Adrenal gland (tissue), 12 donors: ENCODE results near the gene BTBD7. TPM values are rescaled to one million over a fixed set of nuclear protein-coding genes. Genes with fewer than 3 reads are reported as not detected.

Experiments used
- DNase-seq, 7 donors: peaks; one replicate each; pipeline ENCODE4 v3.0.0-alpha.2; 2019 to 2020
- H3K27ac ChIP-seq, 5 donors: fragments of 200-600 bp; sonication (generic) in 4 of 5; 1 replicate in 3 of 5; 2 replicates in 2 of 5; pipeline versions ENCODE4 v1.5.1 to v1.8.0; 2016 to 2020; ENCODE audit warnings: mild to moderate bottlenecking in 1 of 5
- H3K27me3 ChIP-seq: fragments of 200-600 bp; 2 replicates; pipeline ENCODE4 v1.8.0; 2021
- H3K36me3 ChIP-seq, 2 donors: fragments of 200-600 bp; replicated peaks in 1 of 2; 1 replicate in 1 of 2; 2 replicates in 1 of 2; pipeline versions ENCODE4 v1.5.1 to v1.8.0; 2018 to 2022
- H3K4me1 ChIP-seq, 2 donors: fragments of 200-600 bp; replicated peaks in 1 of 2; 1 replicate in 1 of 2; 2 replicates in 1 of 2; pipeline versions ENCODE4 v1.5.1 to v1.8.0; 2018 to 2021
- H3K4me3 ChIP-seq, 4 donors: fragments of 200-600 bp; sonication (generic) in 3 of 4; one replicate each; pipeline ENCODE4 v1.5.1; 2016 to 2018
- H3K9me3 ChIP-seq, 3 donors: fragments of 200-600 bp; sonication (generic) in 1 of 3; replicated peaks in 1 of 3; 1 replicate in 2 of 3; 2 replicates in 1 of 3; pipeline versions ENCODE4 v1.5.1 to v1.8.0; 2016 to 2021
- POLR2A ChIP-seq, 2 donors: fragments of 450-650 bp; IDR thresholded peaks; one replicate each; pipeline ENCODE4 v1.6.1; 2017; ENCODE audit warnings: antibody characterized with exemption in 2 of 2, mild to moderate bottlenecking in 2 of 2, moderate library complexity in 1 of 2
- WGBS, 4 donors: extraction: QIAGEN DNeasy Blood & Tissue Kit in 2 of 4; methylation state at CpG; one replicate each; pipeline versions ENCODE4 v1.1.5 to v1.1.7; 2013 to 2017; 5-methylcytosine and 5-hydroxymethylcytosine counted together
- intact Hi-C, 2 donors: fragments of 100-400 bp; cut with DNase I; formaldehyde crosslinking; loops; one replicate each; pipeline versions ENCODE4 v1.14.1 to v1.15.0; 2022 to 2023
- polyA plus RNA-seq, 3 donors: library from polyadenylated mRNA; stranded (reverse); fragments of 200-250 nt in 2 of 3; fragments of 350-450 nt in 1 of 3; fragmentation: Illumina TruSeq in 1 of 3; extraction: RNeasy Lipid Tissue Mini Kit (QIAGEN cat#74804) in 1 of 3; gene quantifications; one replicate each; pipeline ENCODE4 v1.2.3, GENCODE V29; 2013 to 2014
- total RNA-seq, 9 donors: library from RNA; depleted of rRNA in 4 of 9; stranded (reverse); fragments of >200 nt in 4 of 9; fragments of 120-200 nt in 1 of 9; fragmentation: NEBNext Ultra II Directional in 1 of 9; extraction: Animal tissue kit (Norgen Biotek cat#: 25700) in 1 of 9; gene quantifications; one replicate each; pipeline versions ENCODE4 v1.1.0 to v1.2.4, GENCODE V29; 2013 to 2023
- TF ChIP-seq, protein P1 (sequence below), 6 experiments: fragments of 450-650 bp in 4 of 6; fragments of 200-600 bp in 2 of 6; sonication (generic) in 1 of 6; IDR thresholded peaks; 1 replicate in 5 of 6; 2 replicates in 1 of 6; pipeline versions ENCODE4 v1.5.1 to v1.8.0; 2016 to 2021; ENCODE audit warnings: antibody characterized with exemption in 6 of 6, mild to moderate bottlenecking in 2 of 6, moderate library complexity in 1 of 6
- donor health status: healthy with polysubstance abuse.
- donor health status: Bipolar disorder and iron deficiency.
- donor health status: DM: yes; HTN: yes; CAD: no.
- donor health status: DM: no; HTN: no; CAD: no.
- donor health status: DM: no; HTN: no; CAD: no.
- donor health status: DM: yes; HTN: yes; CAD: no.

The BTBD7 gene
- total and polyA plus RNA-seq, 12 donors, result 7.4 to 41.0 (median 17.4) TPM

DNA sequence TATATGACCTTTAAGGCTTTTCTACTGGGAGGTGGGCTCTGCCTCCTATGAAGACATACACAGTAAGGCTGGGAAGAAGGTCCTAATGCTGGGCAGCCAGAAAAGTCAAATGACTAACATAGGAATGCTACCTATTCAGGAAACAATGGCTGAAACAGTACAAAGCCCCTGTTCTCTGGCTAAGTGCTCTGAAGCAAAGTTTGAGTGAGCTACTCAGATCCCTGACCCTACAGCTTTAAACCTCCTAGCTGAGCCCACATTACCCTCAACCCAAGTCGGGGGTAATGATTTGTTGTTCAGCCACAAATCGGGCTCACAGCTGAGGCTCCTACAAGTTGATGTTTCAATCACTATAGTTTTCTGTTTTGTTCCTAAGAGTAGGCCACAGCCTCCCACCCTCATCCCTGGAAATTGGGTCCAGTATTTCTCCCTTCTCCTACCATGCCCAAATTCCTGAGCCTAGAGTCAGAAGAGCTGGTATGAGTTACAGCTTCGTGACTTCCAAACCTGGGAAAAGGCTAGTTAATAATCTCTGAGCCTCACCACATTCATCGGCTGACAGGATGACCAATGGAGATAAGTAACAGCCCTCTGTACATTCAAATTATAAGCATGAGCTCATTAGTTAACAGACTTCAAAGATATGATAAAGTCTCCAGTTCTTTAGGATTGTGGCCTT is 46.5 kb downstream of the BTBD7 start:
- TF ChIP-seq, protein P1, sequence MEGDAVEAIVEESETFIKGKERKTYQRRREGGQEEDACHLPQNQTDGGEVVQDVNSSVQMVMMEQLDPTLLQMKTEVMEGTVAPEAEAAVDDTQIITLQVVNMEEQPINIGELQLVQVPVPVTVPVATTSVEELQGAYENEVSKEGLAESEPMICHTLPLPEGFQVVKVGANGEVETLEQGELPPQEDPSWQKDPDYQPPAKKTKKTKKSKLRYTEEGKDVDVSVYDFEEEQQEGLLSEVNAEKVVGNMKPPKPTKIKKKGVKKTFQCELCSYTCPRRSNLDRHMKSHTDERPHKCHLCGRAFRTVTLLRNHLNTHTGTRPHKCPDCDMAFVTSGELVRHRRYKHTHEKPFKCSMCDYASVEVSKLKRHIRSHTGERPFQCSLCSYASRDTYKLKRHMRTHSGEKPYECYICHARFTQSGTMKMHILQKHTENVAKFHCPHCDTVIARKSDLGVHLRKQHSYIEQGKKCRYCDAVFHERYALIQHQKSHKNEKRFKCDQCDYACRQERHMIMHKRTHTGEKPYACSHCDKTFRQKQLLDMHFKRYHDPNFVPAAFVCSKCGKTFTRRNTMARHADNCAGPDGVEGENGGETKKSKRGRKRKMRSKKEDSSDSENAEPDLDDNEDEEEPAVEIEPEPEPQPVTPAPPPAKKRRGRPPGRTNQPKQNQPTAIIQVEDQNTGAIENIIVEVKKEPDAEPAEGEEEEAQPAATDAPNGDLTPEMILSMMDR (IDR thresholded peaks at IDR 0.05), result no peak
- no peak for TF ChIP-seq POLR2A (IDR thresholded peaks at IDR 0.05)
- Histone ChIP-seq H3K4me3 (no peak overlapping the region), H3K36me3 (no peaks in the 10 kb centered on the region), H3K27me3 (no peaks in the 10 kb centered on the region), H3K9me3 (no peaks in the 10 kb centered on the region), H3K4me1 (peaks cover 0 to 26% of the 10 kb centered on the region in 2 donors), H3K27ac (no peak overlapping the region)
- DNase-seq, result no peak
- intact Hi-C loops, result no loop called here
- WGBS, 4 donors, result 92 to 98% (median 97%) methylated on average over 4 of the region's 4 CpGs

DNA sequence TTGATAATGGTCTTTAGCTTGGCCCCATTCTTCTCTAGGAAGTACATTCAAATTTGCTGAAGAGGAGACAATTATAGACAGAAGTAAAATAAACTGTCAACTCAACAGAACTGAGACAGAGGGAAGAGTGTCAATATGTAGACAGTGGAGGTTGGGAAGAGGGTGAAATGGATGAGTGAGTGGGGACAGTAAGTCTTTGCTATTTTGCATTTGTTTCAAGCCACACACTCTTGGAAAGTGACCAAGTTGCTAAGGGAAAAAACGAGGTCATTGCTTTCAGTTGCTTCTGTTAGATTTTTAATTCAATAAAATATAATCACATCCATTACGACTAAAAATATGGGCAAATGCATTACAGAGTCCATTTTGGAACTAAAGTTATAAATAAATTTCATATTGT is 47.8 kb downstream of the BTBD7 start:
- peak in 1 of 7 donors; percentile 26 for DNase-seq
- no peaks in the 10 kb centered on the region for H3K9me3 ChIP-seq
- intact Hi-C loops, result no loop called here

DNA sequence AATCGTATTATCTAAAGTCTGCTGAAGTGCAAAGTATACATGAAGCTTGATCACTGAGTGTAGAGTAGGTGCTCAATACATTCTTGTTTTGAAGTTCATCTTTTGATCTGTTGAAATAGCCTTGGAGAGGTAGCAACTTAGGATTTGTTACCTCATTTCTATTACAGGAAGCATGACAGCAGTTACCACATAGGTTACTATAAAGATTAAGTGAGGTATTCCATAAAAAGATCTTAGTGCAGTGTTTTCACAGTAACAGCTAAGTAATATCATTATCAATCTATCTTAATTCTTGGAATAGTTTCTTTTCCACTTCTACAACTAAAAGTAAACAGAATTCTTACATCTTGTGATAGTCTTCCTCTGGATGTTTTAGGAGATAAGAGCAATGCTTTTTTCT is 50.9 kb downstream of the BTBD7 start:
- 83 to 94% (median 93%) methylated on average over 1 of the region's 1 CpG for WGBS, 4 donors
- no peak for DNase-seq
- intact Hi-C loops, result no loop called here
- TF ChIP-seq, protein P1 (IDR thresholded peaks at IDR 0.05), result no peak
- TF ChIP-seq POLR2A (IDR thresholded peaks at IDR 0.05), result no peak
- Histone ChIP-seq H3K27me3 (no peaks in the 10 kb centered on the region), H3K4me3 (no peak overlapping the region), H3K9me3 (no peaks in the 10 kb centered on the region), H3K36me3 (no peaks in the 10 kb centered on the region), H3K4me1 (peaks cover 0 to 32% of the 10 kb centered on the region in 2 donors), H3K27ac (no peak overlapping the region)

More for the DNA sequence above, 47.8 kb downstream of the BTBD7 start:
- WGBS, 4 donors, result 29 to 32% (median 32%) methylated on average over 2 of the region's 2 CpGs
- H3K27ac ChIP-seq, result no peak overlapping the region
- H3K4me1 ChIP-seq, result peaks cover 0 to 39% of the 10 kb centered on the region in 2 donors
- H3K27me3 ChIP-seq, result no peaks in the 10 kb centered on the region
- no peaks in the 10 kb centered on the region for H3K36me3 ChIP-seq
- TF ChIP-seq, protein P1 (IDR thresholded peaks at IDR 0.05), result no peak
- TF ChIP-seq POLR2A (IDR thresholded peaks at IDR 0.05), result no peak
- H3K4me3 ChIP-seq, result no peak overlapping the region

DNA sequence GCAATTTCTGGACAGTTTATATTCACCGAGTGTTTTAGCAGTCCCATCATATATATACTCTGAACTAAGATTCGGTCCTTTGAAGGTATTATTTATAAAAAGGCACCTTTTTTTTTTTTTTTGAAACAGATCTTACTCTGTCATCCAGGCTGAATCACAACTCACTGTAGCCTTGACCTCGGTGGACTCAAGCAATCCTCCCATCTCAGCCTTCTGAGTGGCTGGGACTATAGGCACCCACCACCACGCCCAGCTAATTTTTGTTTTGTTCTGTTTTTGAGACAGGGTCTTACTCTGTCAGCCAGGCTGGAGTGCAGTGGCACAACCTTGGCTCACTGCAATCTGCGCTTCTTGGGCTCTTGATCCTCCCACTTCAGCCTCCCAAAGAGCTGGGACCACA is 52.1 kb downstream of the BTBD7 start:
- TF ChIP-seq POLR2A (IDR thresholded peaks at IDR 0.05), result no peak
- TF ChIP-seq, protein P1 (IDR thresholded peaks at IDR 0.05), result no peak
- no peaks in the 10 kb centered on the region for H3K36me3 ChIP-seq
- 54 to 61% (median 59%) methylated on average over 5 of the region's 5 CpGs for WGBS, 4 donors
- H3K4me1 ChIP-seq, result peaks cover 0 to 39% of the 10 kb centered on the region in 2 donors
- no peaks in the 10 kb centered on the region for H3K9me3 ChIP-seq
- peak in 5 of 7 donors; percentile 39 to 71 (median 60) for DNase-seq
- H3K27ac ChIP-seq, result peak overlapping the region in 1 of 5 donors; percentile 4
- no peak overlapping the region for H3K4me3 ChIP-seq
- intact Hi-C loops, result no loop called here
- no peaks in the 10 kb centered on the region for H3K27me3 ChIP-seq
